Caco-2 (cell line): ENCODE measurements around the gene BPIFB6. TPM values are rescaled to one million over a fixed set of nuclear protein-coding genes. Genes with fewer than 3 reads are reported as not detected.

ENCODE experiments used
- BruUV-seq: library from RNA; stranded (reverse); fragments of 400-500 nt; replicated peaks from 2 replicates; lab custom pipeline; 2021; lab: Mats Ljungman, UMichigan
- CTCF ChIA-PET: fragments of 300-600 bp; sonication (Branson Sonifier 250); formaldehyde crosslinking; loops from one replicate; lab custom pipeline; 2022; ENCODE audit warnings: antibody characterized with exemption; lab: Charles Lee
- POLR2A ChIA-PET: fragments of 300-600 bp; sonication (Branson Sonifier 250); formaldehyde crosslinking; loops from one replicate; lab custom pipeline; 2022; ENCODE audit warnings: antibody characterized with exemption; lab: Charles Lee
- DNase-seq, 2 experiments: peaks; one replicate each; pipeline versions ENCODE4 v3.0.0 to v3.0.0-alpha.2; 2020 to 2022
- H3K27me3 ChIP-seq: replicated peaks from 2 replicates; pipeline ENCODE4 v1.6.0; 2011; ENCODE audit warnings: low read length; ENCODE audit not compliant: control insufficient read depth, insufficient read depth
- H3K36me3 ChIP-seq: 2 replicates; pipeline ENCODE4 v1.5.1; 2011; ENCODE audit warnings: low read length; ENCODE audit not compliant: control insufficient read depth, insufficient read depth
- H3K4me1 ChIP-seq: fragments of 250-450 bp; sonication (Bioruptor Pico); 2 replicates; pipeline ENCODE4 v1.5.1; 2020; ENCODE audit warnings: mild to moderate bottlenecking
- H3K4me3 ChIP-seq: 2 replicates; pipeline ENCODE4 v1.5.1; 2011; ENCODE audit warnings: low read depth, mild to moderate bottlenecking, control low read depth, low read length
- H3K9me3 ChIP-seq: fragments of 250-450 bp; sonication (Bioruptor Pico); 2 replicates; pipeline ENCODE4 v1.5.1; 2020; ENCODE audit warnings: mild to moderate bottlenecking, moderate library complexity
- H3K27ac Mint-ChIP-seq: one replicate; pipeline ENCODE4 v1.8.0; 2022; ENCODE audit warnings: mixed read lengths; ENCODE audit not compliant: unreplicated experiment
- H3K27me3 Mint-ChIP-seq: one replicate; pipeline ENCODE4 v1.8.0; 2022; ENCODE audit warnings: mixed read lengths; ENCODE audit not compliant: insufficient read depth, unreplicated experiment
- H3K36me3 Mint-ChIP-seq: one replicate; pipeline ENCODE4 v1.8.0; 2022; ENCODE audit warnings: mild to moderate bottlenecking, mixed read lengths; ENCODE audit not compliant: insufficient read depth, unreplicated experiment
- H3K4me1 Mint-ChIP-seq: one replicate; pipeline ENCODE4 v1.8.0; 2022; ENCODE audit warnings: low read depth, mixed read lengths; ENCODE audit not compliant: unreplicated experiment
- H3K4me3 Mint-ChIP-seq: one replicate; pipeline ENCODE4 v1.8.0; 2022; ENCODE audit warnings: mild to moderate bottlenecking, moderate library complexity, mixed read lengths; ENCODE audit not compliant: unreplicated experiment
- H3K9me3 Mint-ChIP-seq: one replicate; pipeline ENCODE4 v1.8.0; 2022; ENCODE audit warnings: mixed read lengths; ENCODE audit not compliant: unreplicated experiment
- CTCF ChIP-seq, 2 experiments: fragments of 200-600 bp in 1 of 2; IDR thresholded peaks; 1 replicate in 1 of 2; 2 replicates in 1 of 2; pipeline versions ENCODE4 v1.5.1 to v1.8.0; 2011 to 2022; ENCODE audit warnings: antibody characterized with exemption in 1 of 2, control low read depth in 1 of 2, inconsistent platforms in 1 of 2, low read depth in 1 of 2, low read length in 1 of 2, mild to moderate bottlenecking in 1 of 2, moderate library complexity in 1 of 2; ENCODE audit not compliant: insufficient read depth in 1 of 2, severe bottlenecking in 1 of 2, unreplicated experiment in 1 of 2
- intact Hi-C: fragments of 100-400 bp; cut with micrococcal nuclease; formaldehyde crosslinking; loops from one replicate; pipeline ENCODE4 v1.10.0; 2022; ENCODE audit not compliant: unreplicated experiment
- total RNA-seq: library from RNA; stranded (reverse); gene quantifications from 2 replicates; pipeline ENCODE4 v1.2.3, GENCODE V29; 2022

The BPIFB6 gene
- total RNA-seq, 1 experiment from 2014 or later = not detected

DNA sequence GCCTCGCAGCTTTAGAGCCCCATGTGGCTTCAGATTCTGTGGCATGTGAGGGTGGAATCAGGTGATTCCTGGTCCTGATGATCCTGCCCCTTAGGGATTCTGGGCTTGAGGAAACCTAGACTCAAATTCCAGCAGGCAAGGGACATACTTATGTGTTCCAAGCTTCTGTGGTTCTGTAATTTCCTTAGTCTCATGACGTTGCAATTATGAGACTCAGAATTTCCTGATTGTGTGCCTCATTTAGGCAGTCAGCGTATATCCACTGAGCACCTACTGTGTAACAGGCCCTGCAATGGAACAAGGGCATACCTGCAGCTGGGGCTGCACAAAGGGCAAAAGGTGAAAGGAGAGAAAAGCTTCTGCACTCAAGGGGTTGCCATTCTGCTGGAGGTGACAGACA, 36.4 kb downstream of the BPIFB6 start:
- no peaks in the 10 kb centered on the region for H3K4me1 Mint-ChIP-seq
- no peaks in the 10 kb centered on the region for H3K36me3 Mint-ChIP-seq
- POLR2A ChIA-PET = no interaction called here
- no peak for TF ChIP-seq CTCF (IDR thresholded peaks at IDR 0.05; ENCODE audit: insufficient read depth in 1 of 2, low read depth in 1 of 2, low read length in 1 of 2, severe bottlenecking in 1 of 2, unreplicated experiment in 1 of 2)
- Histone ChIP-seq H3K27me3 (no peaks in the 10 kb centered on the region; the same call in none of the 2 replicates), H3K4me1 (no peaks in the 10 kb centered on the region), H3K36me3 (no peaks in the 10 kb centered on the region), H3K4me3 (no peak overlapping the region), H3K9me3 (no peaks in the 10 kb centered on the region)
- no TSS peak for BruUV-seq
- CTCF ChIA-PET = interaction anchor here (1.6 kb wide), 1 partner anchor 28 kb away, joined by 5 read pairs; no protein-coding TSS in a partner anchor
- DNase-seq = no peak
- no peak overlapping the region for H3K4me3 Mint-ChIP-seq
- no peaks in the 10 kb centered on the region for H3K9me3 Mint-ChIP-seq
- H3K27ac Mint-ChIP-seq = no peak overlapping the region
- H3K27me3 Mint-ChIP-seq = peaks cover 13% of the 10 kb centered on the region
- intact Hi-C loops = no loop called here

DNA sequence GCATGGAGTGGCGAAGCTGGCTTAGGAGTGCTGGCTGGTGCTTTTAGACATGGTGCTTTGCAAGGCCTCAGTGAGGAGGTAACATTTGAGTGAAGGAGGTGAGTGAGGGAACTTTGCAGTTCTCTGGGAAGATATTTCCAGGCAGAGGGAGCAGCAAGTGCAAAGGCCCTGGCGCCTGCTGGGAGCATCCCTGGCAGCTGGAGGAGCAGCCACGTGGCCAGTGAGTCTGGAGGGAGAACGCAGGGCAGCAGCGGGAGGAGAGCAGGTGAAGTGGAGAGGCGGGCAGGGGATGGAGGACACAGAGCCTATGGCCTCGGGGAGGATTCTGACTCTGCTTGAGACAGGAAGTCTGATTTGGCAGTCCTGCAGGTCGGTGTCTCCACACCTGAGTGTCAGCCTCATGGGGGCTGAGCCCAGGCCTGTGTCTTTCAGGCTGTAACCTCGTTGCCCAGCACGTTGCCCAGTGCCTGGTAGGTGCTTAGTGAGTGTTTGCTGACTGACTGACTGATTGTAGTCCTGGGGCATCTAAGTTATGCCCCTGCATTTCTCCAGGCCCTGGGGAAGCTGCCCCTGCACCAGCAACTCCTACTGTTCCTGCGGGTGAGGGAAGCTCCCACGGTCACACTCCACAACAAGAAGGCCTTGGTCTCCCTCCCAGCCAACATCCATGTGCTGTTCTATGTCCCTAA, 36.9 kb downstream of the BPIFB6 start:
- no TSS peak for BruUV-seq
- H3K27me3 ChIP-seq = no peaks in the 10 kb centered on the region; the same call in none of the 2 replicates
- Mint-ChIP-seq H3K4me1 (no peaks in the 10 kb centered on the region), H3K36me3 (no peaks in the 10 kb centered on the region), H3K27me3 (peaks cover 13% of the 10 kb centered on the region), H3K9me3 (no peaks in the 10 kb centered on the region), H3K4me3 (no peak overlapping the region), H3K27ac (no peak overlapping the region)
- no peak for DNase-seq
- no peaks in the 10 kb centered on the region for H3K4me1 ChIP-seq
- intact Hi-C loops = no loop called here
- no peak overlapping the region for H3K4me3 ChIP-seq
- H3K36me3 ChIP-seq = no peaks in the 10 kb centered on the region
- no peak for TF ChIP-seq CTCF (IDR thresholded peaks at IDR 0.05; ENCODE audit: insufficient read depth in 1 of 2, low read depth in 1 of 2, low read length in 1 of 2, severe bottlenecking in 1 of 2, unreplicated experiment in 1 of 2)
- no peaks in the 10 kb centered on the region for H3K9me3 ChIP-seq
- CTCF ChIA-PET = no interaction called here
- POLR2A ChIA-PET = no interaction called here

DNA sequence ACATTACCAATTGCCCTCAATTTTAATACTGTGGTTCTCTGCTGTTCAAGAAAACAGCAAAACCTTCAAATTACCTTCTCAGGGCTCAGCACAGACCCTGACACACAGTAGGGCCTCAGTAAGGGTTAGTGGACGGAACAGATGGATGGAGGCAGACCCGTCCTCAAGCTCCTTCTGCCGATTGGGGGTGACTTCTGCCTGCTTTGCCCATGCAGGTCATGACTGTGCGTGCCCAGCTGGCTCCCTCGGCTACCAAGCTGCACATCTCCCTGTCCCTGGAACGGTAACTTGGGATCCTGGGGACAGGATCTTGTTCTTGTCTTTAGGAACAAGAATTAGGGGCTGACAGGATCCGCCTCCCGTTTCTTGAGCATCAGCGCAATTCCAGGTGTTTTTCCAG, 38.2 kb downstream of the BPIFB6 start:
- ChIA-PET POLR2A (no interaction called here), CTCF (no interaction called here)
- H3K4me1 ChIP-seq = no peaks in the 10 kb centered on the region
- no peaks in the 10 kb centered on the region; the same call in 1 of the 2 replicates for H3K27me3 ChIP-seq
- no peak overlapping the region for H3K27ac Mint-ChIP-seq
- H3K4me1 Mint-ChIP-seq = no peaks in the 10 kb centered on the region
- TF ChIP-seq CTCF (IDR thresholded peaks at IDR 0.05; ENCODE audit: insufficient read depth in 1 of 2, low read depth in 1 of 2, low read length in 1 of 2, severe bottlenecking in 1 of 2, unreplicated experiment in 1 of 2) = no peak
- H3K4me3 ChIP-seq = no peak overlapping the region
- BruUV-seq = no TSS peak
- H3K4me3 Mint-ChIP-seq = no peak overlapping the region
- H3K27me3 Mint-ChIP-seq = peaks cover 19% of the 10 kb centered on the region
- H3K9me3 Mint-ChIP-seq = no peaks in the 10 kb centered on the region
- H3K36me3 Mint-ChIP-seq = no peaks in the 10 kb centered on the region
- H3K36me3 ChIP-seq = no peaks in the 10 kb centered on the region
- no peak for DNase-seq
- H3K9me3 ChIP-seq = no peaks in the 10 kb centered on the region
- intact Hi-C loops = no loop called here
